ENCODE measurements around the gene TPRN.

DNA sequence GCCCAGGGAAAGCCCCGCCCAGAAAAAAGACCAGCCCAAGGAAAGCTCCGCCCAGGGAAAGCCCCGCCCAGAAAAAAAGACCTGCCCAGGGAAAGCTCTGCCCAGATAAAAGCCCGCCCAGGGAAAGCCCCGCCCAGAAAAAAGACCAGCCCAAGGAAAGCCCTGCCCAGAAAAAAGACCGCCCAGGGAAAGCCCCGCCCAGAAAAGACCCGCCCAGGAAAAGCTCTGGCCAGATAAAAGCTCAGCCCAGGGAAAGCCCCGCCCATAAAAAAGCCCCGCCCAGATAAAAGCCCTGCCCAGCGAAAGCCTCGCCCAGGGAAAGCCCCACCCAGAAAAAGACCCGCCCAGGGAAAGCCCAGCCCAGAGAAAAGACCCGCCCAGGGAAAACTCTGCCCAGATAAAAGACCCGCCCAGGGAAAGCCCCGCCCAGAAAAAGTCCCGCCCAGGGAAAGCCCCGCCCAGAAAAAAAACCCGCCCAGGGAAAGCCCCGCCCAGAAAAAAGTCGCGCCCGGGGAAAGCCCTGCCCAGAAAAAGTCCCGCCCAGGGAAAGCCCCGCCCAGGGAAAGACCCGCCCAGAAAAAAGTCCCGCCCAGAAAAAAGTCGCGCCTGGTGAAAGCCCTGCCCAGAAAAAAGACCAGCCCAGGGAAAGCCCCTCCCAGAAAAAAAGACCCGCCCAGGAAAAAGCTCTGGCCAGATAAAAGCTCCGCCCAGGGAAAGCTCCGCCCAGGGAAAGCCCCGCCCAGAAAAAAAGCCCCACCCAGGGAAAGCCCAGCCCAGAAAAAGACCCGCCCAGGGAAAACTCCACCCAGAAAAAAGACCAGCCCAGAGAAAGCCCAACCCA, 49.7 kb downstream of the TPRN start:
- TF ChIP-seq, protein P1, sequence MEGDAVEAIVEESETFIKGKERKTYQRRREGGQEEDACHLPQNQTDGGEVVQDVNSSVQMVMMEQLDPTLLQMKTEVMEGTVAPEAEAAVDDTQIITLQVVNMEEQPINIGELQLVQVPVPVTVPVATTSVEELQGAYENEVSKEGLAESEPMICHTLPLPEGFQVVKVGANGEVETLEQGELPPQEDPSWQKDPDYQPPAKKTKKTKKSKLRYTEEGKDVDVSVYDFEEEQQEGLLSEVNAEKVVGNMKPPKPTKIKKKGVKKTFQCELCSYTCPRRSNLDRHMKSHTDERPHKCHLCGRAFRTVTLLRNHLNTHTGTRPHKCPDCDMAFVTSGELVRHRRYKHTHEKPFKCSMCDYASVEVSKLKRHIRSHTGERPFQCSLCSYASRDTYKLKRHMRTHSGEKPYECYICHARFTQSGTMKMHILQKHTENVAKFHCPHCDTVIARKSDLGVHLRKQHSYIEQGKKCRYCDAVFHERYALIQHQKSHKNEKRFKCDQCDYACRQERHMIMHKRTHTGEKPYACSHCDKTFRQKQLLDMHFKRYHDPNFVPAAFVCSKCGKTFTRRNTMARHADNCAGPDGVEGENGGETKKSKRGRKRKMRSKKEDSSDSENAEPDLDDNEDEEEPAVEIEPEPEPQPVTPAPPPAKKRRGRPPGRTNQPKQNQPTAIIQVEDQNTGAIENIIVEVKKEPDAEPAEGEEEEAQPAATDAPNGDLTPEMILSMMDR (IDR thresholded peaks at IDR 0.05 in 4 of 5, conservative IDR thresholded peaks at IDR 0.05 in 1 of 5), result no peak
- TF ChIP-seq POLR2A (IDR thresholded peaks at IDR 0.05), result no peak
